ACC112 (cell line): ENCODE results near the gene RAP1GAP2.
A peak's percentile ranks its signal among the peaks of the same experiment; 100 is the strongest.

ENCODE experiments used
- H2AFZ ChIP-seq: fragments of 200-600 bp; sonication (generic); one replicate; pipeline ENCODE4 v1.6.0; 2017; ENCODE audit warnings: antibody characterized with exemption, low read length; ENCODE audit not compliant: unreplicated experiment
- H3K27ac ChIP-seq: fragments of 200-600 bp; sonication (generic); 2 replicates; pipeline ENCODE4 v1.5.1; 2014; ENCODE audit warnings: low read depth, mild to moderate bottlenecking, antibody characterized with exemption, low read length, moderate library complexity
- H3K27me3 ChIP-seq: fragments of 200-600 bp; sonication (generic); 2 replicates; pipeline ENCODE4 v1.6.1; 2014; ENCODE audit warnings: mild to moderate bottlenecking, antibody characterized with exemption, low read length, moderate library complexity, mixed read lengths; ENCODE audit not compliant: insufficient read depth
- H3K36me3 ChIP-seq: fragments of 200-600 bp; sonication (generic); 2 replicates; pipeline ENCODE4 v1.6.1; 2016; ENCODE audit warnings: mild to moderate bottlenecking, antibody characterized with exemption, low read length, moderate library complexity, mixed read lengths; ENCODE audit not compliant: insufficient read depth
- H3K4me1 ChIP-seq: fragments of 200-600 bp; sonication (generic); one replicate; pipeline ENCODE4 v1.6.1; 2016; ENCODE audit warnings: low read length, mixed read lengths; ENCODE audit not compliant: insufficient read depth, unreplicated experiment, control insufficient read depth
- H3K4me3 ChIP-seq: fragments of 200-600 bp; sonication (generic); 2 replicates; pipeline ENCODE4 v1.5.1; 2014; ENCODE audit warnings: mild to moderate bottlenecking, low read depth, low read length
- H3K79me2 ChIP-seq: fragments of 200-600 bp; sonication (generic); one replicate; pipeline ENCODE4 v1.6.0; 2016; ENCODE audit warnings: low read length; ENCODE audit not compliant: control insufficient read depth, unreplicated experiment, insufficient read depth

Gene RAP1GAP2

GRCh38 chr17:2959371-2960130, 163.3 kb downstream of the RAP1GAP2 start:
- Histone ChIP-seq H3K4me3 (no peak overlapping the region), H3K79me2 (no peaks in the 10 kb centered on the region), H3K27ac (no peak overlapping the region), H3K27me3 (no peaks in the 10 kb centered on the region), H2AFZ (no peak overlapping the region), H3K36me3 (no peaks in the 10 kb centered on the region), H3K4me1 (peaks cover 42% of the 10 kb centered on the region)

- no peak overlapping the region for H3K4me3 ChIP-seq
- H3K4me1 ChIP-seq, result peaks cover 36% of the 10 kb centered on the region
- H3K79me2 ChIP-seq, result no peaks in the 10 kb centered on the region
- no peaks in the 10 kb centered on the region for H3K36me3 ChIP-seq
- H3K27ac ChIP-seq, result no peak overlapping the region
- H3K27me3 ChIP-seq, result no peaks in the 10 kb centered on the region
- H2AFZ ChIP-seq, result no peak overlapping the region
Observed at GRCh38 chr17:2961446-2961845, 165.2 kb downstream of the RAP1GAP2 start.

- no peak overlapping the region for H2AFZ ChIP-seq
- no peaks in the 10 kb centered on the region for H3K27me3 ChIP-seq
- H3K36me3 ChIP-seq, result no peaks in the 10 kb centered on the region
- H3K79me2 ChIP-seq, result no peaks in the 10 kb centered on the region
- H3K4me1 ChIP-seq, result peaks cover 35% of the 10 kb centered on the region
- no peak overlapping the region for H3K27ac ChIP-seq
- no peak overlapping the region for H3K4me3 ChIP-seq
Observed at GRCh38 chr17:2962236-2962635, 166.0 kb downstream of the RAP1GAP2 start.

GRCh38 chr17:2962729-2963128, 166.5 kb downstream of the RAP1GAP2 start:
- Histone ChIP-seq H3K27me3 (no peaks in the 10 kb centered on the region), H3K4me1 (peaks cover 32% of the 10 kb centered on the region), H3K79me2 (no peaks in the 10 kb centered on the region), H2AFZ (no peak overlapping the region), H3K36me3 (no peaks in the 10 kb centered on the region), H3K27ac (no peak overlapping the region), H3K4me3 (no peak overlapping the region)

- Histone ChIP-seq H3K4me1 (peaks cover 26% of the 10 kb centered on the region), H3K79me2 (no peaks in the 10 kb centered on the region), H3K4me3 (no peak overlapping the region), H2AFZ (no peak overlapping the region), H3K36me3 (no peaks in the 10 kb centered on the region), H3K27ac (no peak overlapping the region), H3K27me3 (no peaks in the 10 kb centered on the region)
Observed at GRCh38 chr17:2963332-2964027, 167.2 kb downstream of the RAP1GAP2 start.

- no peaks in the 10 kb centered on the region for H3K79me2 ChIP-seq
- H3K4me3 ChIP-seq, result no peak overlapping the region
- no peaks in the 10 kb centered on the region for H3K36me3 ChIP-seq
- H3K4me1 ChIP-seq, result peaks cover 26% of the 10 kb centered on the region
- H3K27me3 ChIP-seq, result no peaks in the 10 kb centered on the region
- H2AFZ ChIP-seq, result no peak overlapping the region
- H3K27ac ChIP-seq, result no peak overlapping the region
Observed at GRCh38 chr17:2964028-2964356, 167.8 kb downstream of the RAP1GAP2 start.

- H3K36me3 ChIP-seq, result no peaks in the 10 kb centered on the region
- H3K4me1 ChIP-seq, result peaks cover 24% of the 10 kb centered on the region
- H3K4me3 ChIP-seq, result no peak overlapping the region
- H3K27ac ChIP-seq, result no peak overlapping the region
- H3K27me3 ChIP-seq, result no peaks in the 10 kb centered on the region
- no peak overlapping the region for H2AFZ ChIP-seq
- no peaks in the 10 kb centered on the region for H3K79me2 ChIP-seq
Observed at GRCh38 chr17:2964370-2964769, 168.1 kb downstream of the RAP1GAP2 start.

GRCh38 chr17:2964831-2965230, 168.6 kb downstream of the RAP1GAP2 start:
- Histone ChIP-seq H2AFZ (no peak overlapping the region), H3K27me3 (no peaks in the 10 kb centered on the region), H3K27ac (no peak overlapping the region), H3K79me2 (no peaks in the 10 kb centered on the region), H3K4me3 (no peak overlapping the region), H3K4me1 (peaks cover 20% of the 10 kb centered on the region), H3K36me3 (no peaks in the 10 kb centered on the region)

GRCh38 chr17:2965621-2966595, 169.7 kb downstream of the RAP1GAP2 start:
- H3K27ac ChIP-seq, result peak overlapping the region; percentile 9; the same call in 1 of the 2 replicates
- peak overlapping the region; percentile 37 for H2AFZ ChIP-seq
- peak overlapping the region; percentile 54 for H3K4me3 ChIP-seq
- H3K4me1 ChIP-seq, result peaks cover 10% of the 10 kb centered on the region
- no peaks in the 10 kb centered on the region for H3K79me2 ChIP-seq
- H3K36me3 ChIP-seq, result no peaks in the 10 kb centered on the region
- no peaks in the 10 kb centered on the region for H3K27me3 ChIP-seq

- Histone ChIP-seq H3K79me2 (no peaks in the 10 kb centered on the region), H2AFZ (no peak overlapping the region), H3K27ac (no peak overlapping the region), H3K36me3 (no peaks in the 10 kb centered on the region), H3K4me1 (peaks cover 10% of the 10 kb centered on the region), H3K27me3 (no peaks in the 10 kb centered on the region), H3K4me3 (no peak overlapping the region)
Observed at GRCh38 chr17:2967515-2967914, 171.3 kb downstream of the RAP1GAP2 start.
